Trophoblast cell (in vitro differentiated cells and primary cell): Measurements from ENCODE around the gene SRSF7.
"Not testable (repeated sequence)": the region's sequence is repeated elsewhere in the genome, so short reads cannot be mapped to it uniquely, and the experiment has no call there.

Experiments used
- DNase-seq, 2 donors: peaks; one replicate each; pipeline ENCODE4 v3.0.0-alpha.2; 2016
- H2AFZ ChIP-seq: 2 replicates; pipeline ENCODE4 v1.6.1; 2013; ENCODE audit warnings: low read length, moderate library complexity, mild to moderate bottlenecking; ENCODE audit not compliant: insufficient read depth, poor library complexity
- H2AK5ac ChIP-seq: 2 replicates; pipeline ENCODE4 v1.6.1; 2013; ENCODE audit warnings: mild to moderate bottlenecking, low read length
- H2BK120ac ChIP-seq: 2 replicates; pipeline ENCODE4 v1.6.1; 2013; ENCODE audit warnings: low read length, mild to moderate bottlenecking, moderate library complexity; ENCODE audit not compliant: insufficient read depth, poor library complexity
- H2BK12ac ChIP-seq: 2 replicates; pipeline ENCODE4 v1.6.1; 2013; ENCODE audit warnings: mild to moderate bottlenecking, low read length, moderate library complexity
- H2BK5ac ChIP-seq: 2 replicates; pipeline ENCODE4 v1.6.1; 2013; ENCODE audit warnings: low read length, low read depth, moderate library complexity, mild to moderate bottlenecking; ENCODE audit not compliant: poor library complexity
- H3K14ac ChIP-seq: 2 replicates; pipeline ENCODE4 v1.6.1; 2013; ENCODE audit warnings: mild to moderate bottlenecking, low read length
- H3K18ac ChIP-seq: 2 replicates; pipeline ENCODE4 v1.6.1; 2013; ENCODE audit warnings: mild to moderate bottlenecking, low read length
- H3K23ac ChIP-seq: 2 replicates; pipeline ENCODE4 v1.6.1; 2013; ENCODE audit warnings: low read length
- H3K27ac ChIP-seq: 2 replicates; pipeline ENCODE4 v1.5.1; 2013; ENCODE audit warnings: low read depth, mild to moderate bottlenecking, inconsistent platforms, low read length, moderate library complexity
- H3K27me3 ChIP-seq: 2 replicates; pipeline ENCODE4 v1.6.1; 2013; ENCODE audit warnings: inconsistent platforms, mild to moderate bottlenecking, low read length, moderate library complexity; ENCODE audit not compliant: insufficient read depth
- H3K36me3 ChIP-seq, 2 experiments: 1 replicate in 1 of 2; 2 replicates in 1 of 2; pipeline ENCODE4 v1.6.1; 2013; ENCODE audit warnings: low read length in 2 of 2, mild to moderate bottlenecking in 2 of 2, moderate library complexity in 1 of 2; ENCODE audit not compliant: insufficient read depth in 2 of 2, control insufficient read depth in 1 of 2
- H3K4ac ChIP-seq: 2 replicates; pipeline ENCODE4 v1.6.1; 2013; ENCODE audit warnings: low read depth, mild to moderate bottlenecking, low read length, moderate library complexity
- H3K4me1 ChIP-seq, 2 experiments: 1 replicate in 1 of 2; 2 replicates in 1 of 2; pipeline ENCODE4 v1.6.1; 2013; ENCODE audit warnings: low read length in 2 of 2, mild to moderate bottlenecking in 2 of 2, moderate library complexity in 1 of 2; ENCODE audit not compliant: insufficient read depth in 2 of 2, control insufficient read depth in 1 of 2
- H3K4me2 ChIP-seq: 2 replicates; pipeline ENCODE4 v1.6.1; 2013; ENCODE audit warnings: inconsistent platforms, mild to moderate bottlenecking, low read length, moderate library complexity
- H3K4me3 ChIP-seq: 2 replicates; pipeline ENCODE4 v1.5.1; 2013; ENCODE audit warnings: mild to moderate bottlenecking, low read depth, low read length, inconsistent platforms
- H3K79me1 ChIP-seq: one replicate; pipeline ENCODE4 v1.6.1; 2013; ENCODE audit warnings: low read length
- H3K79me2 ChIP-seq: 2 replicates; pipeline ENCODE4 v1.6.1; 2013; ENCODE audit warnings: low read length, mild to moderate bottlenecking; ENCODE audit not compliant: control insufficient read depth, insufficient read depth, poor library complexity
- H3K9ac ChIP-seq: 2 replicates; pipeline ENCODE4 v1.6.1; 2013; ENCODE audit warnings: mild to moderate bottlenecking, low read length
- H3K9me3 ChIP-seq: 2 replicates; pipeline ENCODE4 v1.6.1; 2013; ENCODE audit warnings: low read depth, mild to moderate bottlenecking, control low read depth, inconsistent platforms, low read length; ENCODE audit not compliant: insufficient read depth
- H4K12ac ChIP-seq: 2 replicates; pipeline ENCODE4 v1.6.1; 2013; ENCODE audit warnings: low read depth, mild to moderate bottlenecking, low read length, moderate library complexity
- H4K8ac ChIP-seq: 2 replicates; pipeline ENCODE4 v1.6.1; 2013; ENCODE audit warnings: low read depth, mild to moderate bottlenecking, low read length, moderate library complexity
- H4K91ac ChIP-seq: one replicate; pipeline ENCODE4 v1.6.1; 2013; ENCODE audit warnings: low read depth, mild to moderate bottlenecking, low read length, moderate library complexity
- WGBS: extraction: QIAGEN DNeasy Blood & Tissue Kit; methylation state at CpG from one replicate; pipeline ENCODE4 v1.1.7; 2013; ENCODE audit warnings: missing lambda C conversion rate; ENCODE audit not compliant: insufficient read length, insufficient coverage; ENCODE audit errors: extremely low coverage; 5-methylcytosine and 5-hydroxymethylcytosine counted together

SRSF7 gene

DNA sequence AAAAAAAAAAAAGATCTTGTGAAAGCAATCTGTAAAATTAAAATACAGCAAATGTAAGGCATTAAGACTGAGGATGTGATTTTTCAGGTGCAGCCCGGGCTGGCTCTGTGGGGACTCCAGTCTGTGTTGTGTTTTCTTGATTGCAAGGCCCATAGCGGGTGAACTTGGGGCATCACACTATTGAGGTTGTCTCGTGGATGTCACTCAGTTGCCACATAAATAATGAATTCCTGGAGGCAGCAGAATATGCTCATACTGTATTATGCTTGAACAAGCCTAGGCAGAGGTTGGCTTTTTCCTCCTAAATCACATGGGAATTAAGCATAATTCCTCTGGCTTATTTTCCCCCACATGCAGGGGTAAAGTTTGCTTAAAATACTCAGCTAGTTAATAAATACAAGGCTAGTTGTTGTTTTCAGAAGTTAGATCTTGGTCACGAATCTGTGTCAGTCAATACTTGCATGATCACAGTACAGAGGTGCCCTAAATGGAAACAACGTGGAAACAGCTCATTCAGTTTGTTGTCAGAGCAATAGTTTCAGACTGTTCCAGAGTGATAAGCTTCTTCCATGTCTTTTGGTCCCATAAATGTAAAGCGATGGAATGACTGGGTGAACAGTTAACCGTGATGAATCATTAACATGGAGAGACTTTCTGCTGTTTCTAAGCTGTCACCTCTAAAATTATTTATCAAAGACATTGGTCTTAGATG is 43.2 kb upstream of the SRSF7 start:
- Histone ChIP-seq H3K4me2 (no peak overlapping the region), H2AK5ac (no peak overlapping the region), H2AFZ (no peak overlapping the region), H2BK12ac (no peak overlapping the region), H3K79me1 (peaks cover 3% of the 10 kb centered on the region), H3K18ac (no peak overlapping the region), H3K79me2 (no peaks in the 10 kb centered on the region), H4K8ac (no peak overlapping the region), H3K36me3 (no peaks in the 10 kb centered on the region), H3K14ac (no peak overlapping the region), H4K12ac (no peak overlapping the region), H3K4me3 (no peak overlapping the region), H2BK5ac (no peak overlapping the region), H3K27me3 (no peaks in the 10 kb centered on the region), H3K23ac (no peak overlapping the region), H3K27ac (no peak overlapping the region), H2BK120ac (no peak overlapping the region), H3K4me1 (peaks cover 3 to 7% of the 10 kb centered on the region in 2 experiments), H3K4ac (no peak overlapping the region), H4K91ac (no peak overlapping the region), H3K9me3 (no peaks in the 10 kb centered on the region), H3K9ac (no peak overlapping the region)
- no CpG with 5 or more reads among the region's 7 CpGs for WGBS
- no peak for DNase-seq

DNA sequence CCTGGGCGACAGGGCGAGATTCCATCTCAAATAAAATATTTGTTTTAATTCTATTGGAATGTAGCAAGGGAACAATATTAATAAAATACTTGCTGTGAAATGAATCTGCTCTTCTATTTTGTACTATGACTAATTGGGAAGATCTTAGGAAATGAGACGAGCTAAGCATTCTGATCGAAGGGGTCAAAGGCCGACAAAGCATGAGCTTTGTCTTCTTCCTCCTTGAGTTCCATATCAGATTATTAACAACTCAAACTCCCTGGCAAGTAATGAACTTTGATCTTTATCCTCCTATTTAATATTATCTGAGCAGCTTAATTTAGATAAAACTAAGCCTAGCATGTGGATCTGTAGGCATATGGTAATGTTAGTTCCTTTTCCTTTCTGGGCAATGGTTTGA is 42.4 kb upstream of the SRSF7 start:
- no peak overlapping the region for H4K8ac ChIP-seq
- peaks cover 3 to 7% of the 10 kb centered on the region in 2 experiments for H3K4me1 ChIP-seq
- no peak overlapping the region for H2AK5ac ChIP-seq
- peak in 1 of 2 donors; percentile 43 for DNase-seq
- H3K4ac ChIP-seq: no peak overlapping the region
- H3K14ac ChIP-seq: no peak overlapping the region
- H2BK120ac ChIP-seq: no peak overlapping the region
- H3K79me2 ChIP-seq: no peaks in the 10 kb centered on the region
- H3K23ac ChIP-seq: no peak overlapping the region
- no CpG with 5 or more reads among the region's 5 CpGs for WGBS
- H3K9ac ChIP-seq: no peak overlapping the region
- peaks cover 3% of the 10 kb centered on the region for H3K79me1 ChIP-seq
- H2BK12ac ChIP-seq: no peak overlapping the region
- no peaks in the 10 kb centered on the region for H3K27me3 ChIP-seq
- no peaks in the 10 kb centered on the region for H3K36me3 ChIP-seq
- no peak overlapping the region for H3K27ac ChIP-seq
- no peak overlapping the region for H3K4me2 ChIP-seq
- H3K9me3 ChIP-seq: no peaks in the 10 kb centered on the region
- no peak overlapping the region for H3K18ac ChIP-seq
- no peak overlapping the region for H2BK5ac ChIP-seq
- H4K12ac ChIP-seq: no peak overlapping the region
- H3K4me3 ChIP-seq: no peak overlapping the region
- no peak overlapping the region for H4K91ac ChIP-seq
- no peak overlapping the region for H2AFZ ChIP-seq

- Histone ChIP-seq H3K36me3 (no peaks in the 10 kb centered on the region), H3K23ac (no peak overlapping the region), H3K9me3 (no peaks in the 10 kb centered on the region), H2AFZ (no peak overlapping the region), H3K4me3 (no peak overlapping the region), H3K14ac (no peak overlapping the region), H3K4me1 (peaks cover 3% of the 10 kb centered on the region in 2 experiments), H3K9ac (no peak overlapping the region), H3K18ac (no peak overlapping the region), H2BK12ac (no peak overlapping the region), H2BK5ac (no peak overlapping the region), H2BK120ac (no peak overlapping the region), H3K4me2 (no peak overlapping the region), H3K79me2 (no peaks in the 10 kb centered on the region), H3K27me3 (no peaks in the 10 kb centered on the region), H4K12ac (no peak overlapping the region), H4K8ac (no peak overlapping the region), H2AK5ac (no peak overlapping the region), H4K91ac (no peak overlapping the region), H3K79me1 (peaks cover 1% of the 10 kb centered on the region), H3K4ac (no peak overlapping the region), H3K27ac (no peak overlapping the region)
- no CpG with 5 or more reads among the region's 2 CpGs for WGBS
- DNase-seq: peak; percentile 88 to 95
Observed at GRCh38 chr2:38792751-38793150, 41.6 kb upstream of the SRSF7 start.

- H2BK120ac ChIP-seq, H3K4me1 ChIP-seq, H2BK12ac ChIP-seq, H2BK5ac ChIP-seq, H3K9ac ChIP-seq, H2AK5ac ChIP-seq, H3K23ac ChIP-seq, H4K91ac ChIP-seq, H4K12ac ChIP-seq, H3K18ac ChIP-seq, H2AFZ ChIP-seq, H4K8ac ChIP-seq, H3K9me3 ChIP-seq, H3K27me3 ChIP-seq, H3K14ac ChIP-seq, H3K27ac ChIP-seq, H3K79me1 ChIP-seq, H3K79me2 ChIP-seq, H3K4me3 ChIP-seq, H3K36me3 ChIP-seq, H3K4ac ChIP-seq, H3K4me2 ChIP-seq: not testable (repeated sequence)
- peak; percentile 59 to 84 for DNase-seq
- WGBS: no CpG with 5 or more reads among the region's 8 CpGs
Observed at GRCh38 chr2:38792321-38792720, 41.2 kb upstream of the SRSF7 start.
